Activated B cell treated with CpG ODN at 0.5 μM for 24 hours (primary cell): ENCODE data around the gene REEP2. TPM values are rescaled to one million over a fixed set of nuclear protein-coding genes. Genes with fewer than 3 reads are reported as not detected.

Source experiments
- ATAC-seq: fragments of 200-7000 bp; cut with Tn5 transposase; one replicate; pipeline ENCODE4 v1.10.0; 2021; ENCODE audit warnings: low read depth, mild to moderate bottlenecking, moderate library complexity
- CTCF ChIA-PET: fragments of 350-600 bp; sonication (Branson Sonifier 250); formaldehyde crosslinking; loops from one replicate; lab custom pipeline; 2021; ENCODE audit warnings: antibody characterized with exemption; lab: Charles Lee
- POLR2A ChIA-PET: fragments of 350-600 bp; sonication (Branson Sonifier 250); formaldehyde crosslinking; loops from one replicate; lab custom pipeline; 2021; ENCODE audit warnings: antibody characterized with exemption; lab: Charles Lee
- DNase-seq: peaks from one replicate; pipeline ENCODE4 v3.0.0; 2022
- H3K27ac Mint-ChIP-seq: one replicate; pipeline ENCODE4 v1.8.0; 2020; ENCODE audit warnings: mixed read lengths
- H3K27me3 Mint-ChIP-seq: one replicate; pipeline ENCODE4 v1.8.0; 2021; ENCODE audit warnings: mixed read lengths
- H3K36me3 Mint-ChIP-seq: one replicate; pipeline ENCODE4 v1.8.0; 2021; ENCODE audit warnings: low read depth, mixed read lengths
- H3K4me1 Mint-ChIP-seq: one replicate; pipeline ENCODE4 v1.8.0; 2021; ENCODE audit warnings: mixed read lengths
- H3K4me3 Mint-ChIP-seq: one replicate; pipeline ENCODE4 v1.8.0; 2020; ENCODE audit warnings: mild to moderate bottlenecking, mixed read lengths
- H3K9me3 Mint-ChIP-seq: one replicate; pipeline ENCODE4 v1.8.0; 2020; ENCODE audit warnings: mixed read lengths
- intact Hi-C: fragments of 100-400 bp; cut with micrococcal nuclease; formaldehyde crosslinking; loops from one replicate; pipeline ENCODE4 v1.15.1; 2024
- total RNA-seq: library from RNA; stranded (reverse); gene quantifications from 2 replicates; pipeline ENCODE4 v1.2.3, GENCODE V29; 2022
- TF ChIP-seq, protein P1 (sequence below): fragments of 200-600 bp; IDR thresholded peaks from one replicate; pipeline ENCODE4 v1.8.0; 2022; ENCODE audit warnings: antibody characterized with exemption, mild to moderate bottlenecking

REEP2 gene
- total RNA-seq, 1 donor from 2014 or later: not detected

DNA sequence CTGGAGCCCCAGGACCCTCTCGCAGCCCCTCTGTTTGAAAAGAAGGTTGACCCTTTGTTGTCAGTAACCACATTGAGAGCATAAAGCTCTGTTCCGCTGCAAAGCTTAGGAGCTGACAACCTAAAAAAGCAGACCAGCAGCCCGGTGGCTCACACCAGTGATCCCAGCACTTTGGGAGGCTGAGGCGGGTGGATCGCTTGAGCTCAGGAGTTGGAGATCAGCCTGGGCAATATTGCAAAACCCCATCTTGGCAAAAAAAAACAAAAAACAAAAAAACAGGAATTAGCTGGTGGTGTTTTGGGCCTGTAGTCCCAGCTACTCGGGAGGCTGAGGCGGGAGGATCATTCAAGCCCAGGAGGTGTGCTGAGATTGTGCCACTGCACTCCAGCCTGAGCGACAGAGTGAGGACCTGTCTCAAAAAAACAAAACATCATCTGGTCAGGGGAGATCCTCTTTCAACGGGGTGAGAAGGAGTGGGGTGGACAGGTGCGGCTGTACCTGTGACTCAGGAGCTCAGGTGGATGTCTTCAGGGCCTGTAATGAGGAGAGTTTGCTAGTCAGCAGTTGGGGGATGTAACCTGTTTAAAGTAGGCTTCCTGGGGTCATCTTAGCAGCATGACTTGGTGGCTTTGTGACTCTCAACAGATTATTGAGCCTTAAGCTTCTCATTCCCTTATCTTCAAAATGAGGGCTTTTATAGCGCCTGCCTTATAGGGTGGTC is 694 bp upstream of the REEP2 start:
- intact Hi-C loops: no loop called here
- POLR2A ChIA-PET: interaction anchor here (1.5 kb wide), 1 partner anchor 105 kb away, joined by 4 read pairs; the partner anchor contains the start of gene ETF1
- peak overlapping the region; percentile 82 for H3K4me3 Mint-ChIP-seq
- no peaks in the 10 kb centered on the region for H3K9me3 Mint-ChIP-seq
- DNase-seq (no peak), ATAC-seq (peak; percentile 5)
- CTCF ChIA-PET: interaction anchor here (0.6 to 1.7 kb wide), 2 partner anchors 65 to 376 kb away, joined by 3 to 8 read pairs; no protein-coding TSS in a partner anchor
- H3K4me1 Mint-ChIP-seq: peaks cover 12% of the 10 kb centered on the region
- TF ChIP-seq, protein P1, sequence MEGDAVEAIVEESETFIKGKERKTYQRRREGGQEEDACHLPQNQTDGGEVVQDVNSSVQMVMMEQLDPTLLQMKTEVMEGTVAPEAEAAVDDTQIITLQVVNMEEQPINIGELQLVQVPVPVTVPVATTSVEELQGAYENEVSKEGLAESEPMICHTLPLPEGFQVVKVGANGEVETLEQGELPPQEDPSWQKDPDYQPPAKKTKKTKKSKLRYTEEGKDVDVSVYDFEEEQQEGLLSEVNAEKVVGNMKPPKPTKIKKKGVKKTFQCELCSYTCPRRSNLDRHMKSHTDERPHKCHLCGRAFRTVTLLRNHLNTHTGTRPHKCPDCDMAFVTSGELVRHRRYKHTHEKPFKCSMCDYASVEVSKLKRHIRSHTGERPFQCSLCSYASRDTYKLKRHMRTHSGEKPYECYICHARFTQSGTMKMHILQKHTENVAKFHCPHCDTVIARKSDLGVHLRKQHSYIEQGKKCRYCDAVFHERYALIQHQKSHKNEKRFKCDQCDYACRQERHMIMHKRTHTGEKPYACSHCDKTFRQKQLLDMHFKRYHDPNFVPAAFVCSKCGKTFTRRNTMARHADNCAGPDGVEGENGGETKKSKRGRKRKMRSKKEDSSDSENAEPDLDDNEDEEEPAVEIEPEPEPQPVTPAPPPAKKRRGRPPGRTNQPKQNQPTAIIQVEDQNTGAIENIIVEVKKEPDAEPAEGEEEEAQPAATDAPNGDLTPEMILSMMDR: no peak
- H3K36me3 Mint-ChIP-seq: peaks cover 38% of the 10 kb centered on the region
- no peaks in the 10 kb centered on the region for H3K27me3 Mint-ChIP-seq
- H3K27ac Mint-ChIP-seq: no peak overlapping the region

DNA sequence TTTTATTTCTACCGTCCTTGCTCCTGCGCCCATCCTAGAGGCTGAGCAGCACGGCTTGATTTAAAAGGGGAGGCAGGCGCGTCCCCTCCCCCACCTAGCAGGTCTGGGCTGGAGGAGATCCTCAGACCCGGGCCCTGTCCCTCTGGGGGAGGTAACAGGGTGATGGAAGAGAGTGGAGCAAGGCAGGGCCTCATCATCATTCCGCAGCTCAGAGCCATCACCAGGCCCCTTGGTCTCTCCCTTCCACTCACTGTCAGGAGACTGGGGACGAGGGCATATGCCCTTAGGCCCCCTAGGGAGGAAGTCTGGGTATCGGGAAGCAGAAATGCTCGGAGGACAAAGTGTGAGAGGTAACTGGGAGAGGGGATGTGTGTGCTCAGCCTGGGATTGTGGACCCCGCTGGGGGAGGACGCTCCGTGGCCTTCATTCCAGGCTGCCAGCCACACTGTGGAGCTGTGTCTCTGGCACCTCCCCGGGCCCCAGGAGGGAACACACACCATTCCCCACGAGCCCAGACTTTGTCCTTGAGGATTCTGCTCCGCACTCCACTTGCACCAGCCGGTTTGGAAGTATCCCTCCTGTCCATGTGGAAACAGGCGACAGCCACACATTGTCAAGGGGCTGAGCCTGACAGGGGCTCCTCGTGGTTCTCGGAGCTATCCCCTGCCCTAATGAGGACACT is 761 bp downstream of the REEP2 start:
- H3K4me3 Mint-ChIP-seq: peak overlapping the region; percentile 78
- CTCF ChIA-PET: no interaction called here
- TF ChIP-seq, protein P1: no peak
- no peaks in the 10 kb centered on the region for H3K27me3 Mint-ChIP-seq
- H3K36me3 Mint-ChIP-seq: peaks cover 25% of the 10 kb centered on the region
- peaks cover 12% of the 10 kb centered on the region for H3K4me1 Mint-ChIP-seq
- ATAC-seq (no peak), DNase-seq (no peak)
- H3K27ac Mint-ChIP-seq: no peak overlapping the region
- POLR2A ChIA-PET: no interaction called here
- no peaks in the 10 kb centered on the region for H3K9me3 Mint-ChIP-seq
- intact Hi-C loops: no loop called here

DNA sequence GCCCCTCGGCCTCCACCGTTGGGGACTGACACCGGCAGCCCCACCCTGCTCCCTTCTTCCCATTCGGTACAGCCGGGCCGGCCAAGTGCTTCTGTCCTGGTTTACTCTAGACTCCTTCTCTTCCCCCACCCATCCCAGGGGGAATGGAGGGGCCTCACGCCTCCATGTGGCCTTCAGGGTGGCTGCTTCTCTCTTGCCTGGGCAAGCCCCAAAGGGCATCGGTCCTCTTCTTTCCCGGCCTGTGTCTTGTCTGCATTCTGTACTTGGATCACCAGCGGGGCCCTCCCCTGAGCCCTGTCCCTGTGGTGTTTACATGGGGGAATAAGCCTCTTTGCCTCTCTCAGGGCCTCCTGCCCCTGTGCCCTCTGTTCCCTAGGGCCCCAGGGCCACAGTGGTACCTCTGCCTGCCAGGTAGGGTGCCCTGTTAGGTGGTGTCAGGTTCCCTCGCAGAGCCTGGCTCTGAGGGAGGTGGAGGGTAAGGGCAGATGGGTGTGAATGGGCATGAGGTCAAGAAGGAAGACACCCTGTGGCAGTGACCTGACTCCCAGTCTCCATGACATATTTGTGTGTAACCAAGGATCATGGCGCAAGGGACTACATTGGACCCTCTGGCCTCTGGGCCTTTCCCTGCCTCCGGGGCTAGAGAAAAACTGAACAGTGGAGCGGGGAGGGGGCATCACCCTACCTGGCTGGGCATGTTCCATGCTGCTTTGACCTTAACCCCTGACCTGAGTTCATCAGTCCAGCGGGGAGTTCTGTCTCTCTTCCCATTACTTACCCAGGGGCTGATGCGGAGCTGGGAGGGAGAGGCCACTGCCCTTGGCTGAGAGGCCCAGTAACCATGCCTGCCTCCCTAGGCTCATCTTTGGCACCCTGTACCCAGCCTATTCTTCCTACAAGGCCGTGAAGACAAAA is 1.6 kb downstream of the REEP2 start:
- POLR2A ChIA-PET: no interaction called here
- Mint-ChIP-seq H3K9me3 (no peaks in the 10 kb centered on the region), H3K27ac (no peak overlapping the region), H3K4me1 (peaks cover 12% of the 10 kb centered on the region), H3K4me3 (peak overlapping the region; percentile 78), H3K27me3 (no peaks in the 10 kb centered on the region), H3K36me3 (peaks cover 17% of the 10 kb centered on the region)
- ATAC-seq: no peak
- intact Hi-C loops: no loop called here
- no peak for DNase-seq
- TF ChIP-seq, protein P1: no peak
- CTCF ChIA-PET: no interaction called here

DNA sequence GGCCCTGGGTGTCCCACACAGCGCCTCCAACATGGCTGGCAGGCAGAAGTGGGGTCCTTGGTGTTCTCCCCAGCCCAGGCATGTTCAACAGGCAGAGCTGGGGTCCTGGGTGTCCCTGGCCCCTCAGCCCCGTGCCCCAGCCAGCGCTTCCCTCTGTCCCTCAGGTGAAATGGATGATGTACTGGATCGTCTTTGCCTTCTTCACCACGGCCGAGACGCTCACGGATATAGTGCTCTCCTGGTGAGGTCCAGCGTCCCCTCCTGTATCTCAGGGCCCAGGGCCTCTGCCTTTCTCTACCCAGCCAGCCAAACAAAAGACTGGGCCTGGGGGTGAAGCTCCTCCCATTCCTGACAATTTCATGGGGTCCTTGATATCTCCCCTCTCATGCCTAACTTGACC is 2.4 kb downstream of the REEP2 start:
- POLR2A ChIA-PET: no interaction called here
- Mint-ChIP-seq H3K9me3 (no peaks in the 10 kb centered on the region), H3K27me3 (no peaks in the 10 kb centered on the region), H3K36me3 (peaks cover 10% of the 10 kb centered on the region), H3K4me3 (no peak overlapping the region), H3K4me1 (peaks cover 12% of the 10 kb centered on the region), H3K27ac (no peak overlapping the region)
- intact Hi-C loops: no loop called here
- no peak for DNase-seq
- CTCF ChIA-PET: no interaction called here
- no peak for ATAC-seq
- TF ChIP-seq, protein P1: no peak
